WTC11 (cell line): ENCODE measurements around the gene NFILZ. TPM values are rescaled to one million over a fixed set of nuclear protein-coding genes. Genes with fewer than 3 reads are reported as not detected.

ENCODE experiments used
- ATAC-seq: fragments of 200-7000 bp; cut with Tn5 transposase; 2 replicates; pipeline ENCODE4 v1.10.0; 2021; ENCODE audit warnings: mild to moderate bottlenecking, moderate library complexity
- CTCF ChIA-PET: fragments of 300-600 bp; sonication (Branson Sonifier 250); formaldehyde crosslinking; loops from one replicate; lab custom pipeline; 2021; ENCODE audit warnings: antibody characterized with exemption; lab: Charles Lee
- POLR2A ChIA-PET: fragments of 350-600 bp; sonication (Branson Sonifier 250); formaldehyde crosslinking; loops from one replicate; lab custom pipeline; 2021; ENCODE audit warnings: antibody characterized with exemption; lab: Charles Lee
- DNase-seq: peaks from one replicate; pipeline ENCODE4 v3.0.0; 2021; ENCODE audit warnings: low spot score
- H3K27ac Mint-ChIP-seq: 2 replicates; pipeline ENCODE4 v1.8.0; 2021; ENCODE audit warnings: mixed read lengths
- H3K27me3 Mint-ChIP-seq: 2 replicates; pipeline ENCODE4 v1.8.0; 2021; ENCODE audit warnings: low read depth, mild to moderate bottlenecking, moderate library complexity, mixed read lengths
- H3K36me3 Mint-ChIP-seq: 2 replicates; pipeline ENCODE4 v1.8.0; 2021; ENCODE audit warnings: mixed read lengths
- H3K4me1 Mint-ChIP-seq: 2 replicates; pipeline ENCODE4 v1.8.0; 2022; ENCODE audit warnings: mixed read lengths
- H3K4me3 Mint-ChIP-seq: 2 replicates; pipeline ENCODE4 v1.8.0; 2021; ENCODE audit warnings: mild to moderate bottlenecking, moderate library complexity, mixed read lengths
- H3K9me3 Mint-ChIP-seq: 2 replicates; pipeline ENCODE4 v1.8.0; 2021; ENCODE audit warnings: mixed read lengths
- ATF1 ChIP-seq: sonication (generic); formaldehyde crosslinking; IDR thresholded peaks from 2 replicates; pipeline ENCODE4 v1.8.1; 2023; ENCODE audit warnings: mild to moderate bottlenecking, moderate library complexity, missing genetic modification reagents
- ATF3 ChIP-seq: sonication (generic); formaldehyde crosslinking; conservative IDR thresholded peaks from 2 replicates; pipeline ENCODE4 v1.8.1; 2022; ENCODE audit warnings: mild to moderate bottlenecking, missing genetic modification reagents
- CTCF ChIP-seq: fragments of 200-600 bp; IDR thresholded peaks from 2 replicates; pipeline ENCODE4 v1.8.0; 2022; ENCODE audit warnings: antibody characterized with exemption
- ESRRA ChIP-seq: sonication (generic); formaldehyde crosslinking; IDR thresholded peaks from 2 replicates; pipeline ENCODE4 v1.8.1; 2022; ENCODE audit warnings: mild to moderate bottlenecking, missing genetic modification reagents, borderline replicate concordance
- FOXJ3 ChIP-seq: sonication (generic); formaldehyde crosslinking; IDR thresholded peaks from 2 replicates; pipeline ENCODE4 v1.9.0; 2021; ENCODE audit warnings: missing genetic modification reagents, mild to moderate bottlenecking, borderline replicate concordance
- FOXK1 ChIP-seq: sonication (generic); formaldehyde crosslinking; IDR thresholded peaks from 2 replicates; pipeline ENCODE4 v1.8.0; 2022; ENCODE audit warnings: mild to moderate bottlenecking, moderate library complexity, missing genetic modification reagents
- FOXP4 ChIP-seq: sonication (generic); formaldehyde crosslinking; IDR thresholded peaks from 2 replicates; pipeline ENCODE4 v1.8.0; 2022; ENCODE audit warnings: mild to moderate bottlenecking, missing genetic modification reagents
- GABPB1 ChIP-seq: sonication (generic); formaldehyde crosslinking; IDR thresholded peaks from 2 replicates; pipeline ENCODE4 v1.8.1; 2023; ENCODE audit warnings: mild to moderate bottlenecking, missing genetic modification reagents
- GTF2I ChIP-seq: fragments of 250-450 bp; sonication (Bioruptor Pico); conservative IDR thresholded peaks from 2 replicates; pipeline ENCODE4 v1.4.0; 2021; ENCODE audit warnings: mild to moderate bottlenecking
- HMGA2 ChIP-seq: fragments of 250-450 bp; sonication (Bioruptor Pico); IDR thresholded peaks from 2 replicates; pipeline ENCODE4 v1.4.0; 2021; ENCODE audit warnings: mild to moderate bottlenecking, moderate library complexity
- MLX ChIP-seq: sonication (generic); formaldehyde crosslinking; IDR thresholded peaks from 2 replicates; pipeline ENCODE4 v1.8.1; 2023; ENCODE audit warnings: mild to moderate bottlenecking, missing genetic modification reagents, moderate library complexity
- NFE2L1 ChIP-seq: sonication (generic); formaldehyde crosslinking; IDR thresholded peaks from 2 replicates; pipeline ENCODE4 v1.8.1; 2023; ENCODE audit warnings: missing genetic modification reagents
- NR3C1 ChIP-seq: sonication (generic); formaldehyde crosslinking; conservative IDR thresholded peaks from 2 replicates; pipeline ENCODE4 v1.8.1; 2023; ENCODE audit warnings: low read depth, mild to moderate bottlenecking, missing genetic modification reagents
- PRRX2 ChIP-seq: fragments of 250-450 bp; sonication (Bioruptor Pico); IDR thresholded peaks from 2 replicates; pipeline ENCODE4 v1.8.0; 2021; ENCODE audit warnings: mild to moderate bottlenecking
- RELA ChIP-seq: sonication (generic); formaldehyde crosslinking; IDR thresholded peaks from 2 replicates; pipeline ENCODE4 v1.8.1; 2022; ENCODE audit warnings: missing genetic modification reagents, mild to moderate bottlenecking, borderline replicate concordance
- SMAD3 ChIP-seq: sonication (generic); formaldehyde crosslinking; IDR thresholded peaks from 2 replicates; pipeline ENCODE4 v1.8.0; 2022; ENCODE audit warnings: missing genetic modification reagents, mild to moderate bottlenecking, borderline replicate concordance
- SOX15 ChIP-seq: fragments of 250-450 bp; sonication (Bioruptor Pico); IDR thresholded peaks from 2 replicates; pipeline ENCODE4 v1.9.0; 2021; ENCODE audit warnings: mild to moderate bottlenecking
- ZBTB43 ChIP-seq: sonication (generic); formaldehyde crosslinking; IDR thresholded peaks from 2 replicates; pipeline ENCODE4 v1.8.1; 2023; ENCODE audit warnings: mild to moderate bottlenecking, missing genetic modification reagents
- ZMAT4 ChIP-seq: fragments of 250-450 bp; sonication (Bioruptor Pico); IDR thresholded peaks from 2 replicates; pipeline ENCODE4 v1.9.0; 2021; ENCODE audit warnings: mild to moderate bottlenecking
- ZNF219 ChIP-seq: sonication (generic); formaldehyde crosslinking; IDR thresholded peaks from 2 replicates; pipeline ENCODE4 v1.8.0; 2023; ENCODE audit warnings: missing genetic modification reagents, mild to moderate bottlenecking, borderline replicate concordance
- ZNF281 ChIP-seq: sonication (generic); formaldehyde crosslinking; IDR thresholded peaks from 2 replicates; pipeline ENCODE4 v1.8.0; 2023; ENCODE audit warnings: mild to moderate bottlenecking, missing genetic modification reagents
- ZNF425 ChIP-seq: fragments of 250-450 bp; sonication (Bioruptor Pico); conservative IDR thresholded peaks from 2 replicates; pipeline ENCODE4 v1.9.0; 2021; ENCODE audit warnings: mild to moderate bottlenecking
- total RNA-seq: library from RNA; stranded (reverse); gene quantifications from 3 replicates; pipeline ENCODE4 v1.2.3, GENCODE V29; 2021

Gene NFILZ
- total RNA-seq, 1 experiment from 2014 or later, result not detected

- TF ChIP-seq ATF1 (CRISPR knock-in tag), result no peak
- TF ChIP-seq GTF2I (CRISPR knock-in tag), result no peak
- no peak for TF ChIP-seq NFE2L1 (CRISPR knock-in tag)
- TF ChIP-seq SMAD3 (CRISPR knock-in tag), result no peak
- no peak for TF ChIP-seq RELA
Observed at GRCh38 chr19:8662263-8662662, 31.8 kb downstream of the NFILZ start (continued).

- DNase-seq (no peak), ATAC-seq (no peak)
- TF ChIP-seq ESRRA (no peak), ZNF219 (no peak), CTCF (no peak), GABPB1 (CRISPR knock-in tag) (no peak), NR3C1 (CRISPR knock-in tag) (no peak), HMGA2 (CRISPR knock-in tag) (no peak), FOXP4 (CRISPR knock-in tag) (no peak)
- H3K36me3 Mint-ChIP-seq, result no peaks in the 10 kb centered on the region
- no peak overlapping the region for H3K27ac Mint-ChIP-seq
- H3K27me3 Mint-ChIP-seq, result no peaks in the 10 kb centered on the region; the same call in 1 of the 2 replicates
- no peaks in the 10 kb centered on the region for H3K4me1 Mint-ChIP-seq
- POLR2A ChIA-PET, result no interaction called here
- CTCF ChIA-PET, result interaction anchor here (0.6 to 2.3 kb wide), 3 partner anchors 10 to 406 kb away, joined by 3 to 8 read pairs (median 3); no protein-coding TSS in a partner anchor
- no peak overlapping the region for H3K4me3 Mint-ChIP-seq
- H3K9me3 Mint-ChIP-seq, result peaks cover 14% of the 10 kb centered on the region
Observed at GRCh38 chr19:8663920-8664670, 33.7 kb downstream of the NFILZ start.

- no peak overlapping the region for H3K27ac Mint-ChIP-seq
- H3K4me1 Mint-ChIP-seq, result no peaks in the 10 kb centered on the region
- H3K9me3 Mint-ChIP-seq, result peaks cover 19% of the 10 kb centered on the region
- POLR2A ChIA-PET, result no interaction called here
- no peaks in the 10 kb centered on the region for H3K36me3 Mint-ChIP-seq
- no peak overlapping the region for H3K4me3 Mint-ChIP-seq
- ATAC-seq, result no peak
- H3K27me3 Mint-ChIP-seq, result no peaks in the 10 kb centered on the region; the same call in 1 of the 2 replicates
- CTCF ChIA-PET, result interaction anchor here (2.3 kb wide), 1 partner anchor 11 kb away, joined by 8 read pairs; no protein-coding TSS in a partner anchor
- DNase-seq, result no peak
- TF ChIP-seq PRRX2 (no peak), ZMAT4 (CRISPR knock-in tag) (no peak), SOX15 (CRISPR knock-in tag) (no peak), FOXK1 (CRISPR knock-in tag) (no peak), ATF3 (CRISPR knock-in tag) (no peak), FOXJ3 (CRISPR knock-in tag) (no peak), MLX (CRISPR knock-in tag) (no peak), ZNF425 (no peak), ZBTB43 (CRISPR knock-in tag) (no peak), SMAD3 (CRISPR knock-in tag) (no peak), ZNF281 (CRISPR knock-in tag) (no peak), ATF1 (CRISPR knock-in tag) (no peak)
Observed at GRCh38 chr19:8664671-8665057, 34.2 kb downstream of the NFILZ start.
